HEK293T (cell line): ENCODE results near the gene EEF2K.
"Not testable (repeated sequence)": the region's sequence is repeated elsewhere in the genome, so short reads cannot be mapped to it uniquely, and the experiment has no call there.

Experiments used
- ARNT ChIP-seq: fragments of 450-650 bp; IDR thresholded peaks from 2 replicates; pipeline ENCODE4 v1.6.1; 2017; ENCODE audit warnings: mild to moderate bottlenecking
- BHLHE40 ChIP-seq: fragments of 450-650 bp; IDR thresholded peaks from 2 replicates; pipeline ENCODE4 v1.6.1; 2016; ENCODE audit warnings: mild to moderate bottlenecking, moderate library complexity, borderline replicate concordance
- FOXK2 ChIP-seq: fragments of 450-650 bp; IDR thresholded peaks from 2 replicates; pipeline ENCODE4 v1.6.1; 2016; ENCODE audit warnings: mild to moderate bottlenecking
- L3MBTL2 ChIP-seq: fragments of 450-650 bp; conservative IDR thresholded peaks from 2 replicates; pipeline ENCODE4 v1.6.1; 2016; ENCODE audit warnings: mild to moderate bottlenecking
- LEF1 ChIP-seq: fragments of 450-650 bp; IDR thresholded peaks from 2 replicates; pipeline ENCODE4 v1.6.1; 2017; ENCODE audit warnings: mild to moderate bottlenecking, borderline replicate concordance
- SP1 ChIP-seq: fragments of 450-650 bp; IDR thresholded peaks from 2 replicates; pipeline ENCODE4 v1.6.1; 2017
- SUZ12 ChIP-seq: fragments of 450-650 bp; IDR thresholded peaks from 2 replicates; pipeline ENCODE4 v1.6.1; 2016; ENCODE audit warnings: mild to moderate bottlenecking
- TARDBP ChIP-seq: fragments of 450-650 bp; IDR thresholded peaks from 2 replicates; pipeline ENCODE4 v1.6.1; 2016

DNA sequence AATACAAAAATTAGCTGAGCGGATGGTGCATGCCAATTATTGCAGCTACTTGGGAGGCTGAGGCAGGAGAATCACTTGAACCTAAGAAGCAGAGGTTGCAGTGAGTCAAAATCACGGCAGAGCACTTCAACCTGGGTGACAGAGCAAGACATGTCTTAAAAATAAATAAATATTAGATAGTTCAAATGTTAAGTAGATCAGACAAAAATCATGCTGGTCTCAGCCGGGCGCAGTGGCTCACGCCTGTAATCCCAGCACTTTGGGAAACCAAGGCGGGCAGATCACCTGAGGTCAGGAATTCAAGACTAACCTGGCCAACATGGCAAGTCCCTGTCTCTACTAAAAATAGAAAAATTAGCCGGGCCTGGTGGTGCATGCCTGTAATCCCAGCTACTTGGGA lies 95.3 kb downstream of the EEF2K start:
- TF ChIP-seq LEF1, BHLHE40, FOXK2, TARDBP, SUZ12, ARNT, L3MBTL2, SP1: not testable (repeated sequence)
